ENCODE measurements around the gene TRIM2. TPM values are rescaled to one million over a fixed set of nuclear protein-coding genes. Genes with fewer than 3 reads are reported as not detected.

The TRIM2 gene
- total RNA-seq, 1 experiment from 2014 or later: 30.8 TPM

- Histone ChIP-seq H3K27me3 (no peaks in the 10 kb centered on the region), H3K36me3 (peaks cover 10% of the 10 kb centered on the region), H3K9me3 (replicated peaks) (no peaks in the 10 kb centered on the region), H3K4me3 (no peak overlapping the region), H3K4me1 (peaks cover 20% of the 10 kb centered on the region; the same call in 1 of the 2 replicates), H3K27ac (peak overlapping the region; percentile 2; the same call in 1 of the 2 replicates)
- peak; percentile 15 to 61 for DNase-seq
Measured at GRCh38 chr4:153241970-153242838, 38.0 kb downstream of the TRIM2 start.

DNA sequence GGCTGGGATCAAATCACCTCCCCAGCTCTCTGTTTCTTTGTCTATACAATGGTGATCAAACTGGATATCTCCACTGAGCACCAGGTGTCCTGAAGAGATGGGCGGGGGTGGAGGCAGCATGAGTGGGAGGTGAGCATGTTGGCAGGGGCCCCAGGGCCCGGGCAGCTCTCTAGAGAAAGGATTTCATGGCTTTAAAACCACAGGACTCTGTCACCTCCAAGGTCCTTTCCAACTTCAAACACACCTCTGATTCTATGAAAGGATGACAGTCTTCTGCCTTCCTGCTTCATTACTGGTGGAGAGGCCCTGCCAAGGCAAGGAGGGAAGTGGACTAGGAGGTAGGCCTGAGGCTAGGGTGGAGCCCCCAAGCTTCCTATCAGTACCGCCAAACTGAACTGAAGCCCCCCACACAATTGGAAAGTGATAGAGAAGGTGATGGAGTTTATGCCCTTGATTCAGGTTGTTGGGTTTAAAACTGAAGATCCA lies 38.6 kb downstream of the TRIM2 start:
- no peak overlapping the region for H3K4me3 ChIP-seq
- H3K9me3 ChIP-seq (replicated peaks): no peaks in the 10 kb centered on the region
- no peak for DNase-seq
- peaks cover 20% of the 10 kb centered on the region; the same call in 1 of the 2 replicates for H3K4me1 ChIP-seq
- H3K36me3 ChIP-seq: peaks cover 10% of the 10 kb centered on the region
- H3K27me3 ChIP-seq: no peaks in the 10 kb centered on the region
- no peak overlapping the region for H3K27ac ChIP-seq

- no peaks in the 10 kb centered on the region for H3K9me3 ChIP-seq (replicated peaks)
- H3K4me3 ChIP-seq: no peak overlapping the region
- peaks cover 20% of the 10 kb centered on the region; the same call in 1 of the 2 replicates for H3K4me1 ChIP-seq
- no peaks in the 10 kb centered on the region for H3K27me3 ChIP-seq
- no peak overlapping the region for H3K27ac ChIP-seq
- peaks cover 4% of the 10 kb centered on the region for H3K36me3 ChIP-seq
- DNase-seq: no peak
Measured at GRCh38 chr4:153243468-153243867, 39.2 kb downstream of the TRIM2 start.

DNA sequence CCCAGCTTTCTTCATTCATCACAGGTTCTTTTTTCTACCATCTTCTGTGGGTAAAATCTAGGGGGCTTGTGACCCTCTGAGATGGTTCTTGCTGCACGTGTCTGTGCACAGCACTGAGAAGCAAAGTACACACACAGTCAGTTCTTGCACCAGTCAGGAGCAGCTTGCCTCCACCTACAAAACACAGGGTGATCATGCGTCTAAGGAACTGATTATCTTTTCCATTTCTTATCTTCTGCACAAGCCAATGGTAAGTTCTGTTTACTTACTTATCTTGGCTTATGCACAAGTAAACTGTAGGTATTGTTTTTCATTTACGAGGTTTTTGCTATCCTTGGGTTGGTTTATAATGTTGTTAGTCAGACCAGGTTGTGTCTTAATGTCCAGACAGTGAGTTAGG lies 40.7 kb downstream of the TRIM2 start:
- Histone ChIP-seq H3K4me3 (no peak overlapping the region), H3K4me1 (peaks cover 20% of the 10 kb centered on the region; the same call in 1 of the 2 replicates), H3K9me3 (replicated peaks) (no peaks in the 10 kb centered on the region), H3K27me3 (no peaks in the 10 kb centered on the region), H3K36me3 (0 out of 2 replicates have a peak, but pooled peaks cover 2% of the 10 kb centered on the region), H3K27ac (no peak overlapping the region)
- no peak for DNase-seq

GRCh38 chr4:153245775-153246174 lies 41.5 kb downstream of the TRIM2 start:
- Histone ChIP-seq H3K27me3 (no peaks in the 10 kb centered on the region), H3K27ac (no peak overlapping the region), H3K36me3 (no peaks in the 10 kb centered on the region), H3K4me3 (no peak overlapping the region), H3K9me3 (replicated peaks) (no peaks in the 10 kb centered on the region), H3K4me1 (peaks cover 20% of the 10 kb centered on the region; the same call in 1 of the 2 replicates)
- no peak for DNase-seq

DNA sequence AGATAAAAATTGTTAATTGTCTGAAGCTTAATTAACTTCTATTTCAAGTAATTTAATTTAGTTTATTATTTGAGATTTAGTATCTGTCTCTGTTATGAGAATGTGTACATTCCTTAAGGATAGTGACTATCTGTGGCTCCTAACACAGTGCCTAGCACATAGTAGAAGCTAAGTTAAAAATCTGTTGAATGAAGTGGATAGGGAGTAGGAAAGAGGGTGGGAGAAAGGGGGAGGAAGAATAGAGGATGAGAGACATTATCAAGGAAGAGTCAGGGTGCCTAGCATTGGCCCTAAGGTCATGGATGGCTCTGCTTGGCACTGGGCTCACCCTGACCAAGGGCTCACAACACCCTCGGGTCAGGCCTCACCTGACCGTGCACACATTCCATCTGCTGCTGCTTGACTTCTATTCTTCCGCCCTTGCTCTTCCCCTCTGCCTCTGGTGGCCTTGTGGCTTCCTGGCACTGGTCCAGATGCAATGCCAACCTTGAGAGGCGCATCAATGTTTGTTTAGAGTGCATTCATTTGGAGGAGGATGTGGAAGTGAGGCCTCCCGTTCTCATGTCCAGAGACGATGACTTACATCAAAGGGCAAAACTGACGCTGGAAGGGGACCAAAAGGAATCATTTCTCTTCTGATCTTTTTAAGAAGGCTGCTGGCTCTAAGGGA lies 42.3 kb downstream of the TRIM2 start:
- Histone ChIP-seq H3K4me1 (peaks cover 16% of the 10 kb centered on the region; the same call in 1 of the 2 replicates), H3K4me3 (no peak overlapping the region), H3K9me3 (replicated peaks) (no peaks in the 10 kb centered on the region), H3K27ac (no peak overlapping the region), H3K27me3 (no peaks in the 10 kb centered on the region), H3K36me3 (no peaks in the 10 kb centered on the region)
- DNase-seq: no peak

- H3K4me3 ChIP-seq: no peak overlapping the region
- DNase-seq: no peak
- H3K27me3 ChIP-seq: no peaks in the 10 kb centered on the region
- H3K36me3 ChIP-seq: no peaks in the 10 kb centered on the region
- peaks cover 11% of the 10 kb centered on the region; the same call in 1 of the 2 replicates for H3K4me1 ChIP-seq
- no peaks in the 10 kb centered on the region for H3K9me3 ChIP-seq (replicated peaks)
- no peak overlapping the region for H3K27ac ChIP-seq
Measured at GRCh38 chr4:153247116-153247490, 42.9 kb downstream of the TRIM2 start.

DNA sequence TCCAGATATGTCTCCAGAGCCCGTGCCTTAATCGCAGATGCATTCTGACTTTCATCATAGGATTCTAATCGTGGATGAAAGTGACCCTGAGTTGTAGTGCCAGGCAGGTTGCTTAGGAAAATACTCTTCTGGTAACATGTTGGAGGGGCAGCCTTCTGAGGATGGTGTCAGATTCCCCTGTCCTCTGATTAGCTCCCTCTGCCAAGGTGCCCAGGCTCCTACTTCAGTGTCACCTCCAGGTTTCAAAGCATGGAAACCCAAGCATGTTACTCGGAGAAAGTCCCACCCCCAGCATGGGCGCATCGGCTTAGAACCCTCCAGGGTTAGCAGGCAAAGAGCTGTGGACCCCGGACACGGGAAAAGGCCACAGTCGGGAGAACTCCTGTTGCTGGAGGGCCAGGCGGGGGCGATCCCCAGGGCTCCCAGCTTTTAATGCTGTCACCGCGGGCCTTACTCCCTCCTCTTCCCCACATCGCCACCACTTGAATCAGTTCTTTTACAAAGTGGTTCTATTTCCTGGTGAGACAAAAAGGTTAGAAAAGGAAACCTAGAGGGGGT lies 44.5 kb downstream of the TRIM2 start:
- Histone ChIP-seq H3K36me3 (no peaks in the 10 kb centered on the region), H3K27me3 (no peaks in the 10 kb centered on the region), H3K27ac (peak overlapping the region; percentile 69; the same call in 1 of the 2 replicates), H3K4me3 (peak overlapping the region; percentile 63), H3K9me3 (replicated peaks) (no peaks in the 10 kb centered on the region), H3K4me1 (no peaks in the 10 kb centered on the region)
- no peak for DNase-seq

DNA sequence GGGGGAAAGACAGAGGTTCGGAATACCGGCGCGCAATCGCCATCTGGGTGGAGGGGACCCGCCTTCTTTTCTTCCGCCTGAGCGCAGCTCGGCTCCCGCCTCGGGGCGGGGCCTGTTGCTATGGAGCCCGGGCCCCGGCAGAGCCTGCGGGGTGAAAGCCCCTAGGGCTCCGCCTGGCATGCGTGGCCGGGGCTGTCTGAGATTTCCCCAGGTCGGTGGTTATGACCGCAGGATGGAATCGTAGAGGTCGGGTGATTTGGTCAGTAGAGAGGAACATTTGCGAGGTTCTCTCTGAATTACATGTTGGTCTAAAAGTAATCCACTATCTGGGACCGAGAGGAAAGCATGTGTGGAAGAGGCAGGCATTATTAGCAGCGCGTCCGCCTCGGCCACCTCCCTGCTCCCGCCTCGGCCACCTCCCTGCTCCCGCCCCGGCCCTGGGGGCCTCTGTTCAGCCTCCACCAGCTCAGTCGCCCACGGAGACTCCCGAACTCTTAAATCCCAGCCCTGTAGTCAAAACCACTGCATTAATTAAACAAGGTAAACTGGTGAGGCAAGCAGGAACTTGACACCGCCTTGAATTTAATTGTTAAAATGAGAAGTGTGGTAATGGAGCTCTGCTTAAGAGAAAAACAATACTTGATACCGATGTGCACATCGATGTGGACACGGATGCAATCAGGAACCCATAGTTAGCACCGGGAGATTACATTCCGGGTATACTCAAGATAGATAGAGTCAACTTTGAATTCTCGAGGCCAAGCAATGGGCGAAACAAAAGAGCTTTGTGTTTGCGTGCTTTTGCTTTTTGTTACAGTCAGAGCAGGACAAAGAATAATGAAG lies 45.2 kb downstream of the TRIM2 start:
- H3K27ac ChIP-seq: peak overlapping the region; percentile 69
- H3K4me3 ChIP-seq: peak overlapping the region; percentile 63
- peak; percentile 80 to 88 for DNase-seq
- H3K27me3 ChIP-seq: no peaks in the 10 kb centered on the region
- H3K4me1 ChIP-seq: no peaks in the 10 kb centered on the region
- no peaks in the 10 kb centered on the region for H3K9me3 ChIP-seq (replicated peaks)
- no peaks in the 10 kb centered on the region for H3K36me3 ChIP-seq

DNA sequence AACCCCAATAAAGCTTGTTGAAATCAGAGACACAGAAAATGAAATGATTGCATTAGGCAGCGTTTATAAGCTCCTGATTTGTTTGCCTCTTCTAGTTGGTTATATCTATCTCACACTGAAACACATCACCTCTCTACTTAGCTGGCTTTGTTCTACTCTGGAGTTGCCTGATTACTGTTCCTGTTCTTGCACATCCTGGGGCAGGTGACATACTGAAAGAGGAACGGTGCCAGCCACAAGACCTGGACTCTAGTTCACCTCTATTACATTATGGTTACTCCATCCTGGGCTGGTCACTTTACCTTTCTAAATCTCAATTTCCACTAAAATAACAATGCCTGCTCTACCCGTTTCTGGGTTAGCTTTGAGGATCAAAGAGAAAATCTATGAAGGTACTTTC lies 47.9 kb downstream of the TRIM2 start:
- DNase-seq: no peak
- no peaks in the 10 kb centered on the region for H3K4me1 ChIP-seq
- H3K27ac ChIP-seq: no peak overlapping the region
- H3K36me3 ChIP-seq: no peaks in the 10 kb centered on the region
- no peaks in the 10 kb centered on the region for H3K27me3 ChIP-seq
- no peak overlapping the region for H3K4me3 ChIP-seq
- no peaks in the 10 kb centered on the region for H3K9me3 ChIP-seq (replicated peaks)

GRCh38 chr4:153255233-153255632 lies 51.0 kb downstream of the TRIM2 start:
- H3K36me3 ChIP-seq: no peaks in the 10 kb centered on the region

DNA sequence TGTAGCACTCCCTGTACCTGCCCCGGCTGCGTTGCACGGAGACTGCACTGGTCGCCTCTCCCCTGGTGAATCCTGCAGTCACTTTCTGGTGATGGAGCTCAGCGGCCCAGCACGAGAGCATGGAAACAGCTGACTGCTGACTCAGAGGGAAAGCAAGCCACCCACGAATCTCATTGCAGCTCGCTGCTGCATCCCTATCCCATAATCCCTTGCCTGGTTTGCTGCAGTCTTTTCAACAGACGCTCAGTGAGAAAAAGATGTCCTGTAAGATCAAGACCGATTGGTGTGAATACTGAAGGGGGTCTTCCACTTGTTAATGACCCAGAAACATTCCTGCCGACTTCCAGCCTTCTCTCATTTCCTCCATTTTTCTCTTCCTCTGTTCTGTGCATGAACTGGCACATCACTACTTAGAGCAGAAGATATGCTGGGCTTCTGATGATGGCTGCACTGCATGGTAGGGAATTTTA lies 52.9 kb downstream of the TRIM2 start:
- Histone ChIP-seq H3K36me3 (peaks cover 3% of the 10 kb centered on the region; the same call in 1 of the 2 replicates), H3K4me1 (peaks cover 8% of the 10 kb centered on the region), H3K4me3 (peak overlapping the region; percentile 41), H3K27me3 (no peaks in the 10 kb centered on the region), H3K9me3 (replicated peaks) (no peaks in the 10 kb centered on the region; the same call in 1 of the 2 replicates), H3K27ac (no peak overlapping the region; the same call in 1 of the 2 replicates)
- peak; percentile 73 to 78 for DNase-seq

More at GRCh38 chr4:153255233-153255632, 51.0 kb downstream of the TRIM2 start:
- Histone ChIP-seq H3K27ac (no peak overlapping the region), H3K9me3 (replicated peaks) (no peaks in the 10 kb centered on the region), H3K27me3 (no peaks in the 10 kb centered on the region), H3K4me3 (no peak overlapping the region), H3K4me1 (peaks cover 8% of the 10 kb centered on the region)
- DNase-seq: no peak

DNA sequence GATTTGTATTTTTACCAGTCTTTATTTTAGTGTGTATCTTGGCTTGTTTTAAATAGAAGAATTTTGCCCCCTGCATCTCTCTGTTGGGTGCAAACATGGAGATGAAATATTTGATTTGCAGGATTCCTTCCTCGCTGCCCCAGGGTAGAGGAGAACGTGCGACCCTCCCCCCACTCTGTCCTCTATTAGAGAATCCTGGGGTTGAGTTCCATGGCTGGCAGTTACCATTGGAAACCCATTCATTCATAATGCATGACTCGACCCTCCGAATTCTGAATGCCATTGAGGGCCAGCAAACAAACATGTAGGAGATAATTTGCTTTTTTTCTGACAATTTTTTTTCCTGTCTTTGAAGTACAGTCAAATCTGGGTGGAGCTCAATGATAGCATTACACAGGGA lies 53.7 kb downstream of the TRIM2 start:
- H3K36me3 ChIP-seq: peaks cover 3% of the 10 kb centered on the region; the same call in 1 of the 2 replicates
- peaks cover 8% of the 10 kb centered on the region for H3K4me1 ChIP-seq
- H3K4me3 ChIP-seq: no peak overlapping the region
- DNase-seq: no peak
- no peaks in the 10 kb centered on the region; the same call in 1 of the 2 replicates for H3K9me3 ChIP-seq (replicated peaks)
- H3K27me3 ChIP-seq: no peaks in the 10 kb centered on the region
- no peak overlapping the region for H3K27ac ChIP-seq

DNA sequence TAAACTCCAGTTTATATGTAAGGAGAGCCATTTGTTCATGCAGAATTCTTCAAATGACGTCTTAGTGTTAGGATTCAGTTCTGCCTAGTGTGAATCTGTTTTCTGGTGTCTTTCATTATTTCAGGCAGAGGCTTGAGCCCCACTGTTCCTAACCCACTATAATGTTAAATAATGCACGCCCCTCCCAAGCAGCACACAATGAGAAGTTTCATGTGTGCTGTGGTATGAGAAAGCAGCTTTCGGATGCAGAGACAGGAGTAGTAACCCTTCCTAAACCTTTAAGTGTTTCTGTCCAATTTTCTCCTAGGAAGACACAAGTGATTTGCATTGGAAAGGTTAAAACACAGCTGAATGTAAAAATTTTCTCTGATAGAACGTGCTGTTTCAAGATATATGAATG lies 54.5 kb downstream of the TRIM2 start:
- H3K4me1 ChIP-seq: peaks cover 8% of the 10 kb centered on the region
- no peak for DNase-seq
- no peak overlapping the region for H3K27ac ChIP-seq
- no peaks in the 10 kb centered on the region; the same call in 1 of the 2 replicates for H3K9me3 ChIP-seq (replicated peaks)
- H3K4me3 ChIP-seq: no peak overlapping the region
- H3K36me3 ChIP-seq: peaks cover 3% of the 10 kb centered on the region; the same call in 1 of the 2 replicates
- no peaks in the 10 kb centered on the region for H3K27me3 ChIP-seq
